ENCODE measurements around the gene COPB2. TPM values are rescaled to one million over a fixed set of nuclear protein-coding genes. Genes with fewer than 3 reads are reported as not detected.

COPB2 gene
- 100 to 1,000 TPM; 168 to 169 TPM for total RNA-seq
- 100 to 1,000 TPM; 133 to 163 (median 153) TPM for polyA plus RNA-seq (ENCODE audit: insufficient read length in 6 of 6)
- long read RNA-seq, donor 1, transcript COPB2-201 (22 exons, 3,360 nt) = major isoform, 16 of 38 reads
- long read RNA-seq, donor 1, partial matches to known transcripts = 19 of 38 reads
- long read RNA-seq, donor 1, other reads (novel, unspliced or antisense) = 0 of 38 reads
- long read RNA-seq, donor 2, transcript COPB2-201 (22 exons, 3,360 nt) = major isoform, 12 of 24 reads
- long read RNA-seq, donor 2, partial matches to known transcripts = 6 of 24 reads
- long read RNA-seq, donor 2, other reads (novel, unspliced or antisense) = 0 of 24 reads
- long read RNA-seq, donor 3, transcript COPB2-201 (22 exons, 3,360 nt) = major isoform, 15 of 15 reads
- long read RNA-seq, donor 3, partial matches to known transcripts = 0 of 15 reads
- long read RNA-seq, donor 3, other reads (novel, unspliced or antisense) = 0 of 15 reads
- long read RNA-seq, donor 4, transcript COPB2-201 (22 exons, 3,360 nt) = major isoform, 12 of 58 reads
- long read RNA-seq, donor 4, partial matches to known transcripts = 41 of 58 reads
- long read RNA-seq, donor 4, other reads (novel, unspliced or antisense) = 5 of 58 reads
- long read RNA-seq, donor 5, transcript COPB2-201 (22 exons, 3,360 nt) = major isoform, 11 of 18 reads
- long read RNA-seq, donor 5, partial matches to known transcripts = 6 of 18 reads
- long read RNA-seq, donor 5, other reads (novel, unspliced or antisense) = 0 of 18 reads
- long read RNA-seq, donor 6, transcript COPB2-201 (22 exons, 3,360 nt) = major isoform, 13 of 23 reads
- long read RNA-seq, donor 6, partial matches to known transcripts = 6 of 23 reads
- long read RNA-seq, donor 6, other reads (novel, unspliced or antisense) = 0 of 23 reads
- long read RNA-seq, donor 7, transcript COPB2-201 (22 exons, 3,360 nt) = major isoform, 6 of 9 reads
- long read RNA-seq, donor 7, partial matches to known transcripts = 0 of 9 reads
- long read RNA-seq, donor 7, other reads (novel, unspliced or antisense) = 0 of 9 reads
- long read RNA-seq, donor 8, transcript COPB2-201 (22 exons, 3,360 nt) = major isoform, 10 of 23 reads
- long read RNA-seq, donor 8, partial matches to known transcripts = 12 of 23 reads
- long read RNA-seq, donor 8, other reads (novel, unspliced or antisense) = 0 of 23 reads
- long read RNA-seq, donor 9 = 0 reads
- long read RNA-seq, donor 10, partial matches to known transcripts = 16 of 24 reads
- long read RNA-seq, donor 10, other reads (novel, unspliced or antisense) = 6 of 24 reads
- long read RNA-seq, donor 11, transcript COPB2-201 (22 exons, 3,360 nt) = major isoform, 8 of 31 reads
- long read RNA-seq, donor 11, partial matches to known transcripts = 20 of 31 reads
- long read RNA-seq, donor 11, other reads (novel, unspliced or antisense) = 0 of 31 reads
- long read RNA-seq, donor 12, transcript COPB2-201 (22 exons, 3,360 nt) = major isoform, 9 of 23 reads
- long read RNA-seq, donor 12, partial matches to known transcripts = 13 of 23 reads
- long read RNA-seq, donor 12, other reads (novel, unspliced or antisense) = 0 of 23 reads

DNA sequence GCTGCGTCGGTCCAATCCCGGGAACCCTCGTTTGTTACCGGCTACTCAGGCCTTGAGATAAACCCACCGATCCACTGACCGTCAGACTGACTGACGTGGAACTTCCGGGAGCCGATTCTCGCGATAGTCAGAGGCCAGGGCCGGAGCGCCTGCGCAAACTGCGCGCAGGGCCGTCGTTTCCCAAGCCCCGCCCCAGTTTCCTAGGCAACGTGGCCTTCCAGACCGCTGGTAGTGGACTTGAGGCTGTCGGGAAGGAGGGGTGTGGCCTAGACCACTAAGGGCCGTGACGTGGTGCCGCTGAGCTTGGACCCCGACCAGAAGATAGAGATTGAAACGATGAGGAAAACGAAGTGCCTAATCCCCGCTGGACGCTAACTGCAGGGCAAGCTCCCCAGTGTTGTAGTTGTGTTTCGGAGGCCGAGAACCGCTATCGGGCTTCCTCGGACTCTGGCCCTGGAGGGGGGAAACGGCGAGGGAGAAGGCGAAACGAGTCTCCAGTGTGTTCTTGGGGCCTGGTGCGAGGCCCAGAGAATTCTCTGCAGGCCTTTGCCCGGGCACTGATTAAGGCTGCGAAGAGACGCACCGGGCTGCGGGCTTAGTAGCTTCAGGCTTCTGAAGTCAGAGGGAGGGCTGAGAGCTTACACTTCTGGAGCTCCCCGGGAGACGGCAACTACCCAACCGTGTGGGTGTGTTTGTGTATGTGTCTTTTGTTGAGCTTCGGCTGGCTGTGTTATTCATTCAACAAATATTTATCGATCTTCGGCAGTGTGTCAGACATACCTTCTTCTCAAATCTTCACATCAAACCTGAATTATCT is at the start of gene COPB2:
Gene COPB2 (minus strand): TSS at position 96 of the 817 bp plus-strand sequence. CDS start 97 bp downstream, outside the sequence.
- peak; percentile 99 for ATAC-seq
- H3K4me1 ChIP-seq = peaks cover 7 to 31% of the 10 kb centered on the region in 2 donors
- H3K9me3 ChIP-seq = no peaks in the 10 kb centered on the region
- no peak for TF ChIP-seq CTCF (IDR thresholded peaks at IDR 0.05)
- H3K27ac ChIP-seq = peak within 1 kb of the TSS; percentile 95
- no peaks in the 10 kb centered on the region for H3K27me3 ChIP-seq
- intact Hi-C loops (cut with DNase I) = no loop called here
- no peaks in the 10 kb centered on the region for H3K36me3 ChIP-seq
- peak within 1 kb of the TSS; percentile 83 to 97 for H3K4me3 ChIP-seq
- DNase-seq = peak; percentile 99 to 100 (median 100)

- no peaks in the 10 kb centered on the region for H3K36me3 ChIP-seq
- DNase-seq (peak in 3 of 4 donors; percentile 32 to 60 (median 36)), ATAC-seq (peak; percentile 78)
- peak overlapping the region in 1 of 2 donors; percentile 66 for H3K27ac ChIP-seq
- H3K4me3 ChIP-seq = no peak overlapping the region
- TF ChIP-seq CTCF (IDR thresholded peaks at IDR 0.05) = no peak
- intact Hi-C loops (cut with DNase I) = no loop called here
- H3K27me3 ChIP-seq = no peaks in the 10 kb centered on the region
- peaks cover 0 to 7% of the 10 kb centered on the region in 2 donors for H3K4me1 ChIP-seq
- H3K9me3 ChIP-seq = peaks cover 0 to 2% of the 10 kb centered on the region in 2 donors
These were observed 45.4 kb upstream of the COPB2 start for GRCh38 chr3:139434764-139435307.

GRCh38 chr3:139434228-139434627 is 44.8 kb upstream of the COPB2 start:
- Histone ChIP-seq H3K4me1 (peaks cover 0 to 7% of the 10 kb centered on the region in 2 donors), H3K27me3 (no peaks in the 10 kb centered on the region), H3K9me3 (peaks cover 0 to 2% of the 10 kb centered on the region in 2 donors), H3K4me3 (no peak overlapping the region), H3K27ac (no peak overlapping the region), H3K36me3 (no peaks in the 10 kb centered on the region)
- no peak for TF ChIP-seq CTCF (IDR thresholded peaks at IDR 0.05)
- intact Hi-C loops (cut with DNase I) = no loop called here
- no peak for DNase-seq
- no peak for ATAC-seq

DNA sequence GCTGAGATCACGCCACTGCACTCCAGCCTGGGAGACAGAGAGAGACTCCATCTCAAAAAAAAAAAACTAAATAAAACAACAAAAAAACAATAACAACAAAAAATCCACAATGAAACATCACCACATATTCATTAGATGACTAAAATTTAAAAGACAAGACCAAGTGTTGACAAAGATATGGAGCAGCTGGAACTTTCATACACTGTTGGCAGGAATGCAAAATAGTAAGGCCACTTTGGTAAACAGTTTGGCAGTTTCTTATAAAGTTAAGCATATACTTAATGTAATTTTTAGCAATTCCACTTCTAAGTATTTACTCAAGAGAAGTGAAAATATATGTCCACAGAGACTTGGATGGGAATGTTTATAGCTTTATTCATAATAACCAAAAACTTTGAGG is 43.6 kb upstream of the COPB2 start:
- DNase-seq = no peak
- peaks cover 0 to 2% of the 10 kb centered on the region in 2 donors for H3K9me3 ChIP-seq
- H3K4me1 ChIP-seq = peaks cover 0 to 7% of the 10 kb centered on the region in 2 donors
- no peak for ATAC-seq
- no peak overlapping the region for H3K4me3 ChIP-seq
- no peak for TF ChIP-seq CTCF (IDR thresholded peaks at IDR 0.05)
- no peak overlapping the region for H3K27ac ChIP-seq
- H3K27me3 ChIP-seq = no peaks in the 10 kb centered on the region
- intact Hi-C loops (cut with DNase I) = no loop called here
- H3K36me3 ChIP-seq = no peaks in the 10 kb centered on the region

All from left lung (tissue), 14 donors.